NCI-H146 (cell line): ENCODE measurements around the gene CARS1.
"Not testable (repeated sequence)": the region's sequence is repeated elsewhere in the genome, so short reads cannot be mapped to it uniquely, and the experiment has no call there.

ENCODE experiments used
- DNase-seq: peaks from one replicate; lab custom pipeline; 2025; lab: John Stamatoyannopoulos, UW

CARS1 gene

DNA sequence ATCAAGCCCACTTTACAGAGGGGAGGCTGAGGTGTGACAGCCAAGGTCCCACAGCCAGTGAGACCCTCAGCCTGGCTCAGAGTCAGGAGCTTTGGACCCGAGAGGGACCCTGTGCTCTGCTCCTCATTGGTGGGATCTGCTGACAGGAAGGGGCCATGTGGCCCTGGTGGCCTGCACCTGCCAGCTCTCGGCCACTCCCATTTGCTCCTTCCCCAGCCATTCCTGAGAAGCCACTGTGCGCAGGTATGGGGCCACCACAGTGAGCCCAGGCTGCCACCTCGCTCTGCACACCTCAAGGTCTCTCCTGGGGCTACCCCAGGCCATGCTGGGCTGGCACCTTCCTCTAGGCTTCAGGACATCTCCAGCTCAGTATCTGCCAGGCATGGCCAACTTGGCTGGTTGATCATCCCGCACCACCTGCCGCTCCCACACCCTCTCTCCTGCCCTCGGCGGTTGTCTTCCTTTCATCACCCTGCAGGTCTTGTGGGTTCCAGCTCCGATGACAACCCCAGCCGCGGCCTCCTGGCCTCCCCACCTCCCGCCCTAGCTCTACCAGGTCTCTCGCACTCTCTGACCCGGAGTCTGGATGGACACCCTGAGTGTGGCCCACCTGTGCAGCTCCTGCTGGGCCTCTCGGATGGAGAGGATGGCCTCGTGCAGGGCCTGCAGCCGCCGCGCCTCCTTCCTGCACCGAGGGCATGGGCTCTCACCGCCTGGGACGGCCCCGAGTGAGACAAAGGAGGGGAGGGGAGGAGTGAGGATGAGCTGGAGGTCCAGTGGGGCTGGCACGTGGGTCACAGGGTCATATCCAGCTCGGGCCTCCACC, 32.2 kb upstream of the CARS1 start:
- DNase-seq: no peak

DNA sequence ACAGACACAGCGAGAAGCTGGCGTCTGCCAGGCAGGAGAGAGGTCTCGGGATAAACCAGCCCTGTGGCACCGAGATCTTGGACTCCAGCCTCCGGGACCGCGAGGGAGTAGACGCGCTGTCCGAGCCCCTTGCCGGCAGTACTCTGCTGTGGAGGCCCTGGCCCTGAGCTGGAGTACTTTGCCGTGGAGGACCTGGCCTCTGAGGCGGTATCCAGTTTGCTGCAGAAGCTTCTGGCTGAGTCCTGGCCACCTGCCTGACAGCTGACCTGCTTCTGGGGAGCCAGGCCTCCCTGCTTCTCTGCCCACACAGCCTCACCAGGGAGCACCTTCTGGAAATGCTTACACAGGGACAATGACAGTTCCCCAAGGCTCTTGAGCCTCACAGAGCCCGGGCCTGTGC, 31.6 kb upstream of the CARS1 start:
- no peak for DNase-seq

DNA sequence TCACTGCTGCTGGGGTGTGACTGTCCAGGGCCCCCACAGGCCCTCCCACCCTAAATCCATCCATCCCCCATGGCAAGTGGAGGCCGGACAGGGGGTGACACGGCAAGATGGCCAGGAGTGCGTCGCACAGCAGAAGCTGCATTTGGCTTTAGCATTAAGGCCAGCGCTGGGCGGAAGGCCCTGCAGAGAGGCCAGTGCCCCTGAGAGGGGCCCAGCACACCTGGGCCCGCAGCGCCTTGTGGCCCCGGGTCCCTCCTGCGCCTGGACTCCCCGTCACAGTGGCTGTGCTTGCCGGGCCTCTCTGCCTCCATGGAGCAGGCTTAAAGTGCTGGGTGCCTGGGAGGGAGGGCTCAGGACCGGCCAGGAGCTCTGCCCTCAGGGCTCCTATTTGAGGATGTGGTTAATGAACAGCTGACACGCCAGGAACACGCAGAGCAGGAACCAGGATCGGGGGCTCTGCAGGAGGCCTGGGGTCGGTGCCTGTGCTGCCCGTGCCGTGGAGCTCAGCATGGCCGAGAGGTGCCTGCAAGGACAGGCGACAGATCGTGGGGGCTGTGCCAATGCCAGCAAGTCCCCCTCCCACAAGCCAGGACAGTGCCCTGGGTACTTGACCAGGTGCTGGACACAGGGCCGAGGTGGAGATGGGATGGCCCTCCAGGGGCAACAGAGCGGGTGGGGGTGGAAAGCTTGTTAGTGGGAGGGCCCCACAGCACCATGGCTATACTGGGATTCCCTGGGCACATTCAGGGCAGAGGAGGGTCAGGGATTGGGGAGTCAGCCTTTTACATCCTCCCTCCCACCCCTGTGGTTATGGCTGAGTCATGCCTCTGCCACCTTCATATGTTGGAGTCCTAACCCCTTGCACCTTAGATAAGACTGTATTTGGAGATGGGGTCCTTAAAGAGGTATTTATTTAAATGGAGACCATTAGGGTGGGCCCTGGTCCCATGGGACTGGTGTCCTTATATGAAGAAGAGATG, 30.9 kb upstream of the CARS1 start:
- no peak for DNase-seq

DNA sequence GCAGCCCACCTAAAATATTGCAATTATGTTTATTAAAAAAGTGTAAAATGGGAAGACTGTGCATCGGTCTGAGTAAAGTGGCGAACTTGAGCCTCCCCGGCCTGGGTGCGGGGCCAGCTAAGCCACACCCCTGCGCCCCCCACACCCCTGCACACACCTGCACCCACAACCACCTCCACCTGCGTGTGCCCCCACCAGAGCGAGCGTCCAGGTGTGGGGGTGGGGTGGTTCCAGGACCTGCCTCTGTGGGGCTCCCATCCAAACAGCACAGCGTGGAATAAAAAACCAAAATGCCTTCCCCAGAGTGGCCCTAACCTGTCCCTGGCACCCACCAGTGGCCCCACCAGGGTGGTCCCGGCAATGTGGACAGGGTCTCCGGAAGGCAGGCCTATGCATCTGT, 30.1 kb upstream of the CARS1 start:
- DNase-seq: no peak

DNA sequence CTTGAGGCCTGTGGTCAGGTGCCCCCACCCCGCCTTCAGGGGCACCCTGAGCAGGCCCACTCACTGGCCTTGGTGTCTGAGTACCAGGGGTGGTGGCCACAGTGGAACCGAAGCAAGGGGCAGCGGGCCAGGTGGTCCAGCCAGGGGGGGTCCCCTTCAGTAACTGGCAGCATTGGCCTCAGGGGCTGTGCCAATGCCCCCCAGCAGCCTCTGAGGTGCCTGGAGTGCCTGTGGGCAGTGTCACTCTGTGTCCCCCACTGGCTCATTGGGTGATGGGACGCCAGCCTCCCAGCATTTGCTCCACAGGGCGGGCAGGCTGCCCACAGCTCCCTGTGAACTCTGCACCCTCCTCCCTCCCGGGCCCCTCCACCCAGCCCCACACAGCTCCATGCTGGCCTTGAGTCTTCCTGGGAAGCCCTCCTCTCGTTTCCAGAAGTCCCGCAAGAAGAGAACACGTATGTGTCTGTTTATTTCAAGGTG, 29.5 kb upstream of the CARS1 start:
- DNase-seq: no peak

DNA sequence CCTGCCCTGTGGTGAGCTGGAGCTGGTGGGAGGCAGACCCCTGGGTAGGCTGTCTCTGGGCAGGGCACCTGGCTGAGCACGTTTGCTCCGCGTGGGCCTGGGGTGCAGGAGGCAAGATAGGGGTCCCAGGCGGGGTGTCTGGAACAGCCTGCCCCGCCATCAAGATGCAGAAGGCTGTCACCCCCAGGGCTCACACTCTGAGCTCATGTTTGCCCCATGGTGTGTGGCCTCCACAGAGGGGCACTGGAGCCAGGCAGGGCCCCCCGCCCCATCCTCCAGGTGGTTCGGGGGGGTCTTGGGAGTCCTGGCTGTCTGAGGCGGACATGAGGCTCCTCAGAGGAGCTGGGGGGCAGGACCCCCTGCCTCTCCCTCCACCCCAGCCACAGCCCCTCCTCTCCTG, 28.9 kb upstream of the CARS1 start:
- no peak for DNase-seq

DNA sequence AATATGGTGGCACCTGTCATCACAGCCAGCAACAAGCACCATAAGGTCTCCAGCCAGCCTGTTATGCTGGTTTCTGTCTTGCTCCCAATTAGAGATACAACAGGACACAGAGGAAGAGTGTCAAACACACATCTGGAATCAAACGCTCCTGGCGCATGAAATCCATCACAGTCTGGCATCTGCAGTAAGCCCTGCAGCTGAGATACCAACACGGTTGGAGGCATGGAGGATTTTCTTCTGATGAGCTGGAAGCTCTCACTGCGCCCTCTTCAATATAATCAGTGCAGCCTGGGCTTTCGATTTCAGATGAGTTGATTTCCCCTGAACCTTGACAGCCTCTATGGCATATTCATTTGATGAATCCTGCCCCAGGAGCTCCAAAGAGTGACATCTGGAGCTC, 27.8 kb upstream of the CARS1 start:
- no peak for DNase-seq

DNA sequence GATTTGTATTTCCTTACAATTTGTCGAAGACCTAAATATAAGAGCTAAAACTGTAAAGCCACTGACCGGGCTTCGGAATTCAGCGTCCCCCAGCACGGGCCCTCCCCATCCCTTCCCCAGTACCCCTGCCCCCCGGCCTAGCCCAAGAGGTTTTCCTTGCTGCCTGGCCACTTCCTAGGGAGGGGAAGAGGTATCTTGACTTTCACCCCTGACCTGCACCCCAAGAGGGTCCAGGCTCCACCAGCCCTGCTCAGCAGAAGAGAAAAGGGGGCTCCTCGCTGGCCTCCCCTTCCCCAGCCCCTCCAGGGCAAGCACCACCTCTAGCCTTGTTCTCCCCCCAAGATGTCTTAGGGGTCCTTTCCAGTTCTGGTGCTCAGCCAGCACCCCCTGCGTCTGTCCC, 26.1 kb upstream of the CARS1 start:
- no peak for DNase-seq

DNA sequence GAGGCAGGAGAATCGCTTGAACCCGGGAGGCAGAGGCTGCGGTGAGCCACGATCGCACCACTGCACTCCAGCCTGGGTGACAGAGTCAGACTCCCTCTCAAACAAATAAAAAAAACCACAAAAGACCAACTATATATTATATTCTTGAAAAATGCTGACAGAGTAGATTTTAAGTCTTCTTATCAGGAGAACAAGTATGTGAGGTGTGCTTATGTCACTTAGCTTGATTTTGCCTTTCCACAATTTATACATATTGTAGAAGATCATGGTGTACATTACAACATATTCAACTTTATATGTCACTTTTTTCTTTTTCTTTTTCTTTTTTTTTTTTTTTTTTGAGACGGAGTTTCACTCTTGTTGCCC, 24.1 kb upstream of the CARS1 start:
- DNase-seq: no peak

DNA sequence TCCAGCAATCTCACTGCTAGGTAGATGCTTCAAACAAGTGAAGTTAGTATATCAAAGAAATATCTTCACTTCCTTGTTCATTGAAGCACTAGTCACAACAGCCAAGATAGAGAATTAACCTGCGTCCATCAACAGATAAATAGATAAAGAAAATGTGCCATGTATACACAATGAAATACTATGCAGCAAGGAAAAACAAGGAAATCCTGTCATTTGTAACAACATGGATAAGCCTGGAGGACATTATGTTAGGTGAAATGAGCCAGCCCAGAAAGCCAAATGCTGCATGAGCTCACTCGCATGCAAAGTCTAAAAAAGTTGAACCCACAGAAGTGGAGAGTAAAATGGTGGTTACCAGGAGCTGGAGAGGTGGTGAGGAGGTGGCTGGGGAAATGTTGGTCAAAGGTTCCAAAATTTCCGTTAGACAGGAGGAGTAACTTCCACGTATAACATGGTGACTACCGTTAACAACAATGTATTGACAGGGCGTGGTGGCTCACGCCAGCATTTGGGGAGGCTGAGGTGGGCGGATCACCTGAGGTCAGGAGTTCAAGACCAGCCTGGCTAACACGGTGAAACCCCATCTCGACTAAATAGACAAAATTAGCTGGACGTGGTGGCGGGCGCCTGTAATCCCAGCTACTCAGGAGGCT, 23.6 kb upstream of the CARS1 start:
- no peak for DNase-seq

DNA sequence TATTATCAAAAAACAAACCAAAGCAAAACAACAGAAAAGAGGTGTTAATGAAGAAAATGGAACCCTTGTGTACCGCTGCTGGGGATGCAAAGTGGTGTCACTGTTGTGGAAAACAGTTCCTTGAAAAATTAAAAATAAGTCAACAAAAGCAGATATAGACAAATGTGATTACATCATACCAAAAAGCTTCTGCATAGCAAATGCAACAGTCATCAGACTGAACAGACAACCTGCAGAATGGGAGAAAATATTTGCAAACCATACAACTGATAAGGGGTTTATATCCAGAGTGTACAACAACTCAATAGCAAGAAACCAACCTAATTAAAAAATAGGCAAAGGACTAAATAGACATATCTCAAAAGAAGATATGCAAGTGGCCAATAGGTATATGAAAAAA, 22.9 kb upstream of the CARS1 start:
- no peak for DNase-seq

DNA sequence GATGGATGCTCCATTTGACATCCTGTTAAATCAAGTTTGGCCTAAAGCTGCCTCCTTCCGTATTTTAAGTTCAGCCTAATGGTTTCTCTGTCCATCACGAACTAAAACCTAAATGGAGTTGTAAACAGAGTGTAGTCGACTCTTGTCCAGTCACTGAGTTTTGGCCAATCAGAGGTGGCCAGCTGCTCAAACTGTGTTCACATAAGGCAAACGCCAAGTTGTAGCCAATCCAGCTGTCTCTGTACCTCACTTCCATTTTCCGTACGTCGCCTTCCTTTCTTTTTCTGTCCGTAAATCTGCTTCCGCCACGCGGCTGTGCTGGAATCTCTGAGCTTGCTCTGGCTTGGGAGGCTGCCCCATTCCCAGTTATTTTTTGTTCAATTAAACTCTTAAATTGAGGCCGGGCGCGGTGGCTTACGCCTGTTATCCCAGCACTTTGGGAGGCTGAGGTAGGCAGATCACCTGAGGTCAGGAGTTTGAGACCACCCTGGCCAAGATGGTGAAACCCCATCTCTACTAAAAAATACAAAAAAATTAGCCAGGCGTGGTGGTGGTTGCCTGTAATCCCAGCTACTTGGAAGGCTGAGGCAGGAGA, 20.7 kb upstream of the CARS1 start:
- DNase-seq: no peak

DNA sequence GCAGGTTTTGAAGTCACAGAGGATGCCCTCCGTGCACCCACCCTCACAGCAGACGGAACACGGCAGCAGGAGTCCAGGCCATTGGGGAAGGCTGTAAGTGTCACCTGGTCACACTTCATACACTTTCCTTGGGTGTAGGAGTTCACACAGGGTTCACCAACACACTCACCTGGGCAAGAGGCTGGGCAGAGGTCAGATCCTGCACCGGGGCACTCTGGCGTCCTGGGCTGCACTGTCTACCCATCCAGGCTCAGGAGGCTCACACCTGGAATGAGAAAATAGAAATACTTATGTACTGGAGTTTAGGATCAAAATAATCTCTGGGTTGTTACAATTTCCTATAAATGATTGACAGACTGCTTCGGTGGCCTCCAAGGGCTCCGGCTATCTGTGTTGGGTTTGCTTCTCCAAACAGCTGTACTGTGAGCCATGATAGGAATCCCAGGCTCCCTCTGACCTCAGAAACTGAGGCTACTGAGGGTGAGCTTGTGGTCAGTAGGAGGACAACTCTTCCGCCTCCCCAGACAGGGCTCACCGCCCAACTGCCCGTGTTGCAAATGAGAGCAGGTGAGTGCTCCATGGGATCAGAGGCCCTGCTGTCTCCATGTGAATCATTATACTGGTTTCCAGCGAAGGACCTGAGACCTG, 20.1 kb upstream of the CARS1 start:
- DNase-seq: no peak

DNA sequence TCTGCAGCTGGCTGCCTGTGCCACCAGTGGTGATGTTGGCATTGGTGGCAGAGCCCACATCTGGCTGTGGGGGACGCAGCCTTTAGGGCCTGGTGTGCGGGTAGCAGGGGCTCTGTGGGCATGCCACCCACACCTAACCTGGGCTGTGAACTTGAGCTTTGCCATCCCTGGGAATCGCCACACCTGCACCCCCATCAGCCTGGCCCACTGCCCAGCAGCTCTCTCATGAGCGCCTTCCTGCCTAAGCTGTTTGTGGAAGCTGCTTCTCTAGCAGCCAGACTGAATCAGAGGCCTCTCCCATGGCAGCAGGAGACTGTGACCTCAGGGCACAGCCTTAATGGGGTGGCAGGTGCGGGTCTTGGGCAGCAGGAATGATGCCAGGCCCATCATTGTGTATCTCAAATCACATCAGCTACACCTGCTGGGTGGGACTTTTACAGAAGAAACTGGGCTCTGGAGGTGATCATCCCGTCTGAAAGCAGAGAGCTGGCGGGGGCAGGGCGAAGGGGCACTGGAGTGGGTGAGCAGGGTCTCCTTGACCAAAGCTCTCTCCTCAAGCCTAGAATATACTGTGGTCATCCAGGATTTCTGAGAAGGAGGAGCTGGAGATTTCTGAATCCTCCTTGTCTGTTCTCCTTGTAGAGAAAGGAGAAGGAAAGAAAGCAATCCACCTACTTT, 17.8 kb upstream of the CARS1 start:
- DNase-seq: peak; percentile 84

DNA sequence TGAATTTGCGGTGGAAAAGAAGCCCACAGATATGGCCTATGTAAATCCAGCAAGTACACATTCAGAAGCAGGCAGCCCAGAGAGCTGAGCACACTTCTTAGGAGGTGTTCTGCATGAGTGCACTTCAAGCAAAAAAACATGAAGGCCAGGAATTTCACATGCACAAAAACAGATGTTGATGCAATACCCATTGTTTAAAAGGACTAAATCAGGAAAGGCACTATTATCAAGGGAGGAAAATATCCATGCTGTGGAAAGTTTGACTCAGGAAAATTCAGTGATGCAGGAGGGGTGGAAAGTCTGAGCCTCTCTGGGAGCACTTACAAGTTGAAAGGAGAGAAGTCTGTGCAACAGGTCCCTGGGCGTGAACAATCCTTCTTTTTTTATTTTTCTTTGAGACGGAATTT, 15.8 kb upstream of the CARS1 start:
- DNase-seq: no peak

DNA sequence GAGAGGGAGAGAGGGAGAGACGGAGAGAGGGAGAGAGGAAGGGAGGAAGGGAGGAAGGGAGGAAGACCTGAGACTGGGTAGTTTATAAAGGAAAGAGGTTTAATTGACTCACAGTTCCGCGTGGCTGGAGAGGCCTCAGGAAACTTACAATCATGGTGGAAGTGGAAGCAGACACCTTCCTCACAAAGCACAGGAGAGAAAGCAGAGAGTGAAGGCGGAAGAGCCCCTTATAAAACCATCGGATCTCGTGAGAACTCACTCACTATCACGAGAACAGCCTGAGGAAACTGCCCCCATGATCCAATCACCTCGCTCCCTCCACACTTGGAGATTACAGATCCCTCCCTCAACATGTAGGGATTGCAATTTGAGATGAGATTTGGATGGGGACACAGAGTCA, 12.2 kb upstream of the CARS1 start:
- no peak for DNase-seq

DNA sequence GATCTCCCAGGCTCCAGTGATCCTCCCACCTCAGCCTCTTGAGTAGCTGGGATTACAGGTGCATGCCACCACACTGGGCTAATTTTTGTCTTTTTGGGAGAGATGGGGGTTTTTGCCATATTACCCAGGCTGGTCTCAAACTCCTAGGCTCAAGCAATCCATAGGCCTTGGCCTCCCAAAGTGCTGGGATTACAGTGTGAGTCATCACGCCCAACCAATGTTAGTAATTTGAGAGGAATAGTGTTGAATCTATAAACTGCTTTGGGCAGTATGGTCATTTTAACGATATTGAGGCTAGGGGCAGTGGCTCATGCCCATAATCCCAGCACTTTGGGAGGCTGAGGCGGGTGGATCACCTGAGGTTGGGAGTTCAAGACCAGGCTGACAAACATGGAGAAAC, 9.1 kb upstream of the CARS1 start:
- DNase-seq: not testable (repeated sequence)

DNA sequence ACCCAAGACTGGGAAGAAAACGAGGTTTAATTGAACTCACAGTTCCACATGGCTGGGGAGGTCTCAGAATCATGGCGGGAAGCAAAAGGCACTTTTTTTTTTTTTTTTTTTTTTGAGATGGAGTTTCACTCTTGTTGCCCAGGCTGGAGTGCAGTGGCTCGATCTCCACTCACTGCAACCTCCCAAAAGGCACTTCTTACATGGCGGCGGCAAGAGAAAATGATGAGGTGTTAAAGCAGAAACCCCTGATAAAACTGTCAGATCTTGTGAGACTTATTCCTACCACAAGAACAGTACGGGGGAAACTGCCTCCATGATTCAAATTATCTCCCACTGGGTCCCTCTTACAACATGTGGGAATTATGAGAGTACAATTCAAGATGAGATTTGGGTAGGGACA, 7.5 kb upstream of the CARS1 start:
- not testable (repeated sequence) for DNase-seq

DNA sequence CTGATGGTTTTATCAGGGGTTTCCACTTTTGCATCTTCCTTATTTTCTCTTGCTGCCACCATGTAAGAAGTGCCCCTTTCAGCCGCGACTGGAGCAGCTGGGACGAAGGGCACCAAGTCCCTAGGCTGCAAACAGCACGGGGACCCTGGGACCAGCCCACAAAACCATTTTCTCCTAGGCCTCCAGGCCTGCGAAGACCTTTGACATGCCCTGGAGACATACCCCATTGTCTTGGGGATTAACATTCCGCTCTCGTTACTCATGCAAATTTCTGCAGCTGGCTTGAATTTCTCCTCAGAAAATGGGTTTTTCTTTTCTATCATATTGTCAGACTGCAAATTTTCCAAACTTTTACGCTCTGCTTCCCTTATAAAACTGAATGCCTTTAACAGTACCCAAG, 6.7 kb upstream of the CARS1 start:
- not testable (repeated sequence) for DNase-seq

DNA sequence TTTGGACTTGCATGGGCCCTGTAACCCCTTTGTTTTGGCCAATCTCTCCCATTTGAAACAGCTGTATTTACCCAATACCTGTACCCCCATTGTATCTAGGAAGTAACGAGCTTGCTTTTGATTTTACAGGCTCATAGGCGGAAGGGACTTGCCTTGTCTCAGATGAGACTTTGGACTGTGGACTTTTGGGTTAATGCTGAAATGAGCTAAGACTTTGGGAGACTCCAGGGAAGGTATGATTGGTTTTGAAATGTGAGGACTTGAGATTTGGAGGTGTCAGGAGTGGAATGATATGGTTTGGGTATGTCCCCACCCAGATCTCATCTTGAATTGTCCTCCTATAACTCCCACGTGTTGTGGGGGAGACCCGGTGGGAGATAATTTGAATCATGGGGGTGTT, 6.2 kb upstream of the CARS1 start:
- DNase-seq: not testable (repeated sequence)

DNA sequence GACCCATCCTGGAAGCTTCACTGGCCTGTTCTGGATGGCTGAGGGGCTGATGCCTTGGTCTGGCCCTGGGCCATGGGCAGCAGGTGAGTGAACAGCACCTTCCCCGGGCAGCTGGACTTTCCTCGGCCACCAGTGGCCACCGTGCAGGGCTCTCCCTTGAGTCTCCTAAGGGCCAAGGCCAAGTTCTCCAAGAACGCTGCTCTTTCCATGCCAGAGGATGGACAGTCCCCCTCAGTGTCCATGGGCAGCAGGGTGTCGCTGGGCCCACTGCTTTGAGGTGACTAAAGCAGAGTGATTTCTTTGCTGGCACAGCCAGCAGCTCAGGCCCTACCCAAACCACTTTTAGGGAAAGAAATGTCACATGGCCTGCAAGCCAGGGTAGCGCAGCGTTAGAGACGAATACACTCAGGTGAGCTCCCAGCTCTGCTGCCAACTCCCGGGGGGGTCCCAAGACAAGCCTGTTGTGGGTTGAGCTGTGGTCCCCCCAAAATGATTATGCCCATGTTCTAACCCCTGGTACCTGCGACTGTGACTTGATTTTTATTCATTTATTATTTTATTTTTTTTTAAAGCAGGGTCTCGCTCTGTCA, 3.3 kb upstream of the CARS1 start:
- DNase-seq: no peak
